DND-41 (cell line): ENCODE data around the gene TACC3.

ENCODE experiments used
- ATAC-seq: fragments of 200-7000 bp; cut with Tn5 transposase; 3 replicates; pipeline ENCODE4 v1.9.1; 2021; ENCODE audit warnings: low read depth; ENCODE audit not compliant: insufficient read depth
- DNase-seq: peaks from one replicate; pipeline ENCODE4 v3.0.0-alpha.2; 2020
- H2AFZ ChIP-seq: 2 replicates; pipeline ENCODE4 v1.6.0; 2012; ENCODE audit warnings: low read depth, low read length
- H3K27ac ChIP-seq: 2 replicates; pipeline ENCODE4 v1.5.1; 2012; ENCODE audit warnings: low read length, inconsistent platforms
- H3K27me3 ChIP-seq: fragments of 200-600 bp; sonication (generic); 2 replicates; pipeline ENCODE4 v1.6.0; 2012; ENCODE audit warnings: low read length, mild to moderate bottlenecking, inconsistent platforms; ENCODE audit not compliant: insufficient read depth, poor library complexity
- H3K36me3 ChIP-seq: 2 replicates; pipeline ENCODE4 v1.5.1; 2012; ENCODE audit warnings: low read length, inconsistent platforms; ENCODE audit not compliant: insufficient read depth
- H3K4me1 ChIP-seq: 2 replicates; pipeline ENCODE4 v1.5.1; 2012; ENCODE audit warnings: mild to moderate bottlenecking, low read length; ENCODE audit not compliant: insufficient read depth
- H3K4me2 ChIP-seq: 2 replicates; pipeline ENCODE4 v1.6.0; 2012; ENCODE audit warnings: mild to moderate bottlenecking, moderate library complexity, low read length, inconsistent platforms; ENCODE audit not compliant: insufficient read depth
- H3K4me3 ChIP-seq, 2 experiments: fragments of 200-600 bp in 1 of 2; shearing (Covaris generic) in 1 of 2; 2 replicates each; pipeline ENCODE4 v1.5.1; 2012 to 2016; ENCODE audit warnings: inconsistent platforms in 2 of 2, low read length in 2 of 2, mild to moderate bottlenecking in 2 of 2, low read depth in 1 of 2, moderate library complexity in 1 of 2
- H3K79me2 ChIP-seq: 2 replicates; pipeline ENCODE4 v1.6.0; 2012; ENCODE audit warnings: low read length, inconsistent platforms; ENCODE audit not compliant: insufficient read depth
- H3K9ac ChIP-seq: 2 replicates; pipeline ENCODE4 v1.6.0; 2012; ENCODE audit warnings: low read depth, mild to moderate bottlenecking, inconsistent platforms, low read length, moderate library complexity
- H3K9me3 ChIP-seq: 2 replicates; pipeline ENCODE4 v1.5.1; 2012; ENCODE audit warnings: low read length, moderate library complexity, mild to moderate bottlenecking, inconsistent platforms; ENCODE audit not compliant: insufficient read depth, severe bottlenecking
- H4K20me1 ChIP-seq: 2 replicates; pipeline ENCODE4 v1.6.0; 2012; ENCODE audit warnings: low read length; ENCODE audit not compliant: insufficient read depth
- EZH2 ChIP-seq: IDR thresholded peaks from 3 replicates; pipeline ENCODE4 v1.6.1; 2012; ENCODE audit warnings: borderline replicate concordance, low read depth, mild to moderate bottlenecking, moderate library complexity, low read length, inconsistent platforms; ENCODE audit not compliant: severe bottlenecking
- TF ChIP-seq, protein P1 (sequence below): IDR thresholded peaks from 2 replicates; pipeline ENCODE4 v1.5.1; 2012; ENCODE audit warnings: borderline replicate concordance, low read length, moderate library complexity, mild to moderate bottlenecking; ENCODE audit not compliant: poor library complexity, severe bottlenecking; ENCODE audit errors: extremely low read depth

Gene TACC3

GRCh38 chr4:1793496-1793840 is 72.1 kb downstream of the TACC3 start:
- no peaks in the 10 kb centered on the region for H3K36me3 ChIP-seq
- peaks cover 8% of the 10 kb centered on the region; the same call in 1 of the 2 replicates for H4K20me1 ChIP-seq
- no peaks in the 10 kb centered on the region for H3K79me2 ChIP-seq
- peak; percentile 64 for DNase-seq
- peak overlapping the region in 1 of 2 experiments; percentile 56; a peak in 2 of 4 replicates for H3K4me3 ChIP-seq
- no peaks in the 10 kb centered on the region for H3K27me3 ChIP-seq
- peak overlapping the region; percentile 76 for H3K4me2 ChIP-seq
- no peak overlapping the region for H2AFZ ChIP-seq
- H3K4me1 ChIP-seq: peaks cover 11% of the 10 kb centered on the region
- peak overlapping the region; percentile 60 for H3K9ac ChIP-seq
- H3K9me3 ChIP-seq: no peaks in the 10 kb centered on the region
- TF ChIP-seq, protein P1, sequence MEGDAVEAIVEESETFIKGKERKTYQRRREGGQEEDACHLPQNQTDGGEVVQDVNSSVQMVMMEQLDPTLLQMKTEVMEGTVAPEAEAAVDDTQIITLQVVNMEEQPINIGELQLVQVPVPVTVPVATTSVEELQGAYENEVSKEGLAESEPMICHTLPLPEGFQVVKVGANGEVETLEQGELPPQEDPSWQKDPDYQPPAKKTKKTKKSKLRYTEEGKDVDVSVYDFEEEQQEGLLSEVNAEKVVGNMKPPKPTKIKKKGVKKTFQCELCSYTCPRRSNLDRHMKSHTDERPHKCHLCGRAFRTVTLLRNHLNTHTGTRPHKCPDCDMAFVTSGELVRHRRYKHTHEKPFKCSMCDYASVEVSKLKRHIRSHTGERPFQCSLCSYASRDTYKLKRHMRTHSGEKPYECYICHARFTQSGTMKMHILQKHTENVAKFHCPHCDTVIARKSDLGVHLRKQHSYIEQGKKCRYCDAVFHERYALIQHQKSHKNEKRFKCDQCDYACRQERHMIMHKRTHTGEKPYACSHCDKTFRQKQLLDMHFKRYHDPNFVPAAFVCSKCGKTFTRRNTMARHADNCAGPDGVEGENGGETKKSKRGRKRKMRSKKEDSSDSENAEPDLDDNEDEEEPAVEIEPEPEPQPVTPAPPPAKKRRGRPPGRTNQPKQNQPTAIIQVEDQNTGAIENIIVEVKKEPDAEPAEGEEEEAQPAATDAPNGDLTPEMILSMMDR: no peak
- no peak for TF ChIP-seq EZH2
- no peak overlapping the region for H3K27ac ChIP-seq
- peak; percentile 71 for ATAC-seq

- ATAC-seq: no peak
- H3K27ac ChIP-seq: no peak overlapping the region
- peak overlapping the region; percentile 60 for H3K9ac ChIP-seq
Observed at GRCh38 chr4:1793940-1794808, 72.9 kb downstream of the TACC3 start.

More at GRCh38 chr4:1793940-1794808, 72.9 kb downstream of the TACC3 start:
- Histone ChIP-seq H3K4me3 (peak overlapping the region in 1 of 2 experiments; percentile 56; a peak in 2 of 4 replicates), H3K4me2 (peak overlapping the region; percentile 76), H3K27me3 (no peaks in the 10 kb centered on the region), H3K4me1 (peaks cover 11% of the 10 kb centered on the region), H2AFZ (no peak overlapping the region), H3K79me2 (no peaks in the 10 kb centered on the region), H3K36me3 (no peaks in the 10 kb centered on the region), H3K9me3 (no peaks in the 10 kb centered on the region), H4K20me1 (peaks cover 8% of the 10 kb centered on the region; the same call in 1 of the 2 replicates)
- TF ChIP-seq, protein P1: no peak
- TF ChIP-seq EZH2: no peak
- no peak for DNase-seq
